Measurements from ENCODE around the gene MUC3A.
"Not testable (repeated sequence)": the region's sequence is repeated elsewhere in the genome, so short reads cannot be mapped to it uniquely, and the experiment has no call there.

The MUC3A gene

GRCh38 chr7:100971111-100972001 lies 22.0 kb downstream of the MUC3A start:
- FAIRE-seq (no peak), DNase-seq (ENCODE audit: low spot score) (no peak)

GRCh38 chr7:100972002-100972347 lies 22.6 kb downstream of the MUC3A start:
- no peak for DNase-seq (ENCODE audit: low spot score)
- FAIRE-seq: no peak

GRCh38 chr7:100974021-100974420 lies 24.7 kb downstream of the MUC3A start:
- FAIRE-seq (no peak), DNase-seq (ENCODE audit: low spot score) (no peak)

- no peak for DNase-seq (ENCODE audit: low spot score)
- no peak for FAIRE-seq
Observed at GRCh38 chr7:100975371-100975821, 26.1 kb downstream of the MUC3A start.

GRCh38 chr7:100978300-100978699 lies 29.0 kb downstream of the MUC3A start:
- DNase-seq (ENCODE audit: low spot score): no peak
- FAIRE-seq: no peak

- FAIRE-seq (no peak), DNase-seq (ENCODE audit: low spot score) (peak; percentile 36)
Observed at GRCh38 chr7:100983451-100984187, 34.3 kb downstream of the MUC3A start.

GRCh38 chr7:100984241-100984918 lies 35.0 kb downstream of the MUC3A start:
- not testable (repeated sequence) for FAIRE-seq; DNase-seq (ENCODE audit: low spot score)

- DNase-seq (ENCODE audit: low spot score); FAIRE-seq: not testable (repeated sequence)
Observed at GRCh38 chr7:100985033-100985797, 35.9 kb downstream of the MUC3A start.

- DNase-seq (ENCODE audit: low spot score): no peak
- FAIRE-seq: no peak
Observed at GRCh38 chr7:100991631-100992030, 42.3 kb downstream of the MUC3A start.

- FAIRE-seq; DNase-seq (ENCODE audit: low spot score): not testable (repeated sequence)
Observed at GRCh38 chr7:100992280-100992679, 42.9 kb downstream of the MUC3A start.

- not testable (repeated sequence) for FAIRE-seq; DNase-seq (ENCODE audit: low spot score)
Observed at GRCh38 chr7:100994671-100995070, 45.3 kb downstream of the MUC3A start.

GRCh38 chr7:100998530-100998929 lies 49.2 kb downstream of the MUC3A start:
- not testable (repeated sequence) for DNase-seq (ENCODE audit: low spot score); FAIRE-seq

- FAIRE-seq; DNase-seq (ENCODE audit: low spot score): not testable (repeated sequence)
Observed at GRCh38 chr7:100999334-100999733, 50.0 kb downstream of the MUC3A start.

GRCh38 chr7:101000025-101000424 lies 50.7 kb downstream of the MUC3A start:
- FAIRE-seq; DNase-seq (ENCODE audit: low spot score): not testable (repeated sequence)

GRCh38 chr7:101002333-101002732 lies 53.0 kb downstream of the MUC3A start:
- FAIRE-seq; DNase-seq (ENCODE audit: low spot score): not testable (repeated sequence)

GRCh38 chr7:101007361-101007760 lies 58.0 kb downstream of the MUC3A start:
- not testable (repeated sequence) for DNase-seq (ENCODE audit: low spot score); FAIRE-seq

GRCh38 chr7:101009629-101010028 lies 60.3 kb downstream of the MUC3A start:
- FAIRE-seq (no peak), DNase-seq (ENCODE audit: low spot score) (no peak)

GRCh38 chr7:101012931-101013330 lies 63.6 kb downstream of the MUC3A start:
- FAIRE-seq (no peak), DNase-seq (ENCODE audit: low spot score) (no peak)

- FAIRE-seq (no peak), DNase-seq (ENCODE audit: low spot score) (no peak)
Observed at GRCh38 chr7:101015626-101016025, 66.3 kb downstream of the MUC3A start.

GRCh38 chr7:101017064-101017777 lies 67.9 kb downstream of the MUC3A start:
- DNase-seq (ENCODE audit: low spot score): peak; percentile 88
- FAIRE-seq: peak; percentile 10
